ENCODE results near the gene TMEM202.

DNA sequence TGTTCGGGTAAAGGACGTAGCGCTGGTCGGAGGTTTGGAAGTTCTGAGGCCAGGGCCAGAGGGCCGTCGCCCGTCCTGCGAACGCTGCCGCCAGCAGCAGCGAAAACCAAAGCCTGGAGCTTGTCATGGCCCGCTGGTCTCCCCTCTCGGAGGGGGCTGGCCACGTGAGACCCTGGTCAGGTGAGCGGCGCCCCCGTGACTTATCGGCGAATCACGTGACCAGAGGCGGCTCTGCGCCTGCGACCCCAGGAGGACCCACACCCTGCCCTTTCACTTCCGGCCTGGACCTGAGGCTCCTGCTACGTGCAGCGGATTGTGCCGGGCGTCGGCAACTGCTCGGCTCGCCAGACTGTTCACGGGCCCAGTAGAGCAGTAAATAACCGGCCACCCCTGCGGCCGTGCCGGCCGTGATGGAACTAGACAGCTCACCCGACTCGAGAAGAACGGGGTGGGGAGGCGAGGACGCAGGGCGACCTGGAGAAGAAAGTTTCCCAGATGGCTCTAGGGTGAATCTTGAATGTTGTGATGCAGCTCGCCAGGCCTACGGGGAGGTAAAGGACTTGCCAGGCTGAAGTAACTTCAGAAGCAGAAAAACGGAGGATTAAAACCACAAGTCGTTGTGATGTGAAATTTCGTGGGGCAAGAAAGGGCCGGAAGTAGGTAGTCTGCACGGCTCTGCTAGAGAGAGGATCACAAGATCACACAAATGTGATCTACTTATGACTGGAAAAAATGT lies 22.1 kb upstream of the TMEM202 start, which contains the start of gene HEXA:
- TF ChIP-seq CTCF (conservative IDR thresholded peaks at IDR 0.05 in 1 of 2, IDR thresholded peaks at IDR 0.05 in 1 of 2; ENCODE audit: low read depth in 1 of 2, low read length in 2 of 2) = no peak
- TF ChIP-seq EZH2 (IDR thresholded peaks at IDR 0.05; ENCODE audit: low read length, missing control alignments) = no peak

Measured in fibroblast of lung (primary cell).